ENCODE data around the gene BRD7.

The BRD7 gene

GRCh38 chr16:50271148-50272041 lies 97.4 kb downstream of the BRD7 start:
- DNase-seq: no peak

- DNase-seq: no peak
Measured at GRCh38 chr16:50270510-50271147, 98.2 kb downstream of the BRD7 start.

- no peak for DNase-seq
Measured at GRCh38 chr16:50269769-50270509, 98.8 kb downstream of the BRD7 start.

GRCh38 chr16:50269061-50269705 lies 99.6 kb downstream of the BRD7 start:
- no peak for DNase-seq

GRCh38 chr16:50268352-50268751 lies 100.4 kb downstream of the BRD7 start:
- DNase-seq: no peak

- DNase-seq: no peak
Measured at GRCh38 chr16:50267651-50268050, 101.1 kb downstream of the BRD7 start.

GRCh38 chr16:50267151-50267631 lies 101.6 kb downstream of the BRD7 start:
- DNase-seq: no peak

GRCh38 chr16:50266337-50267091 lies 102.3 kb downstream of the BRD7 start, which contains the start of gene ADCY7:
TSS of gene ADCY7 (plus strand) at chr16:50266551. CDS start at chr16:50288180, 21,629 bp downstream.
- no peak for DNase-seq
